Measurements from ENCODE around the gene EIF4G3. TPM values are rescaled to one million over a fixed set of nuclear protein-coding genes. Genes with fewer than 3 reads are reported as not detected.

EIF4G3 gene
- total and polyA plus RNA-seq, 2 donors (not counting 1 experiment from before 2014, with no cell fraction given) = 33.6 to 76.0 TPM

DNA sequence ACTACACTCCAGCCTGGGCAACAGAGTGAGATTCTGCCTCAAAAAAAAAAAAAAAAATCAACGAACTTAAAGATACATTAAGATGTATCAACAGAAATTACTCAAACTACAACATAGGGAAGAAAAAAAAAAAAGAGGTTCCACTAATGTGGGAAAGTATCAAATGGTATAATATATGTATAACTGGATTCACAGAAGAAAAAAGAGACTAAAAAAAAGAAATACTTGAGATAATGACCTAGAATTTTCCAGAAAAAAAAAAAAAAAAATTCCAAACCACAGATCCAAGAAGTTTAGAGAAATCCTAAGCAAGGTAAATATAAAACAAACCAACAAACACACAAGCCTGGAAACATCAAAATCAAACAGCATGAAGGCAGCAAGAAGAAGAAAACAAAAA is 45.5 kb downstream of the EIF4G3 start:
- CTCF ChIA-PET = no interaction called here
- H3K27ac Mint-ChIP-seq = no peak overlapping the region
- POLR2A ChIA-PET = no interaction called here

DNA sequence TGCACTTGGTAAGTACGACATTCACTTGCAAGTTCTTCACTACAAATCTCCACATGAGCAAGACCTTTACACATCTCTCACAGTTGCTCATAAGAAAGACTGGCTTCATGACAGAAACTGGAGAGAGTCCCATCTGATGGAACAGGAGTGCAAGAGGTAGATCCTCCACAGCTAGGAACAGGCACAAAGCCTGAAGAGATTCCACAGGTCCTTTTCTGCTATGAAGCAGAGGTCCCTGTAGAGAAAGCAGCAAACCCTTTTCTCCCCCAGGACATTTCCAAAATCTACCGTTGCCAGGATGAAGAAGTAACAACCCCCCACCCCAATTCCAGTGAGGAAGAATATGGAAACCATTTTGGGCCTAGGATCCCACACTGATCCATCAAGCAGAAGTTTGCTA is 47.3 kb downstream of the EIF4G3 start:
- Mint-ChIP-seq H3K27me3 (no peaks in the 10 kb centered on the region), H3K4me3 (no peak overlapping the region), H3K4me1 (peaks cover 3% of the 10 kb centered on the region), H3K27ac (no peak overlapping the region), H3K9me3 (ENCODE audit: insufficient read depth) (peaks cover 4% of the 10 kb centered on the region)
- Histone ChIP-seq H3K27ac (ENCODE audit: low read length in 2 of 2) (no peak overlapping the region), H4K20me1 (ENCODE audit: control insufficient read depth, insufficient read depth, low read length, poor library complexity, severe bottlenecking) (peaks cover 6% of the 10 kb centered on the region), H2AFZ (ENCODE audit: insufficient read depth, low read depth, low read length, poor library complexity, severe bottlenecking) (no peak overlapping the region), H3K9me3 (ENCODE audit: control extremely low read depth in 1 of 3, control insufficient read depth in 2 of 3, insufficient read depth in 1 of 3, low read length in 2 of 3) (no peaks in the 10 kb centered on the region), H3K79me2 (ENCODE audit: control insufficient read depth, insufficient read depth, low read length) (peaks cover 25% of the 10 kb centered on the region), H3K4me1 (ENCODE audit: control insufficient read depth in 2 of 2, insufficient read depth in 2 of 2, low read length in 2 of 2) (no peaks in the 10 kb centered on the region), H3K36me3 (replicated peaks in 1 of 2; ENCODE audit: control extremely low read depth in 1 of 2, control insufficient read depth in 1 of 2, extremely low read depth in 1 of 2, insufficient read depth in 2 of 2, low read length in 1 of 2) (peaks cover 9 to 19% of the 10 kb centered on the region in 2 experiments), H3K4me3 (ENCODE audit: control extremely low read depth in 1 of 5, extremely low read depth in 1 of 5, insufficient read depth in 1 of 5, low read depth in 2 of 5, low read length in 4 of 5) (no peak overlapping the region), H3K9ac (ENCODE audit: low read length) (no peak overlapping the region), H3K27me3 (replicated peaks in 1 of 4; ENCODE audit: control extremely low read depth in 1 of 4, control insufficient read depth in 3 of 4, insufficient read depth in 4 of 4, low read length in 3 of 4) (no peaks in the 10 kb centered on the region), H3K4me2 (replicated peaks; ENCODE audit: low read depth, low read length, poor library complexity, severe bottlenecking) (no peak overlapping the region)
- CTCF ChIA-PET = no interaction called here
- WGBS (ENCODE audit: insufficient coverage) = no CpG with 5 or more reads among the region's 2 CpGs
- POLR2A ChIA-PET = no interaction called here
- no peak for DNase-seq
- intact Hi-C loops (cut with micrococcal nuclease) = no loop called here
- no peak for ATAC-seq (ENCODE audit: low read depth)
- TF ChIP-seq, protein P1, sequence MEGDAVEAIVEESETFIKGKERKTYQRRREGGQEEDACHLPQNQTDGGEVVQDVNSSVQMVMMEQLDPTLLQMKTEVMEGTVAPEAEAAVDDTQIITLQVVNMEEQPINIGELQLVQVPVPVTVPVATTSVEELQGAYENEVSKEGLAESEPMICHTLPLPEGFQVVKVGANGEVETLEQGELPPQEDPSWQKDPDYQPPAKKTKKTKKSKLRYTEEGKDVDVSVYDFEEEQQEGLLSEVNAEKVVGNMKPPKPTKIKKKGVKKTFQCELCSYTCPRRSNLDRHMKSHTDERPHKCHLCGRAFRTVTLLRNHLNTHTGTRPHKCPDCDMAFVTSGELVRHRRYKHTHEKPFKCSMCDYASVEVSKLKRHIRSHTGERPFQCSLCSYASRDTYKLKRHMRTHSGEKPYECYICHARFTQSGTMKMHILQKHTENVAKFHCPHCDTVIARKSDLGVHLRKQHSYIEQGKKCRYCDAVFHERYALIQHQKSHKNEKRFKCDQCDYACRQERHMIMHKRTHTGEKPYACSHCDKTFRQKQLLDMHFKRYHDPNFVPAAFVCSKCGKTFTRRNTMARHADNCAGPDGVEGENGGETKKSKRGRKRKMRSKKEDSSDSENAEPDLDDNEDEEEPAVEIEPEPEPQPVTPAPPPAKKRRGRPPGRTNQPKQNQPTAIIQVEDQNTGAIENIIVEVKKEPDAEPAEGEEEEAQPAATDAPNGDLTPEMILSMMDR (IDR thresholded peaks at IDR 0.05) = no peak
- no peak for TF ChIP-seq EZH2 (IDR thresholded peaks at IDR 0.05; ENCODE audit: borderline replicate concordance, insufficient read depth, low read depth, low read length, poor library complexity, severe bottlenecking)

More for the DNA sequence above, 45.5 kb downstream of the EIF4G3 start:
- Mint-ChIP-seq H3K9me3 (ENCODE audit: insufficient read depth) (peaks cover 4% of the 10 kb centered on the region), H3K4me1 (no peaks in the 10 kb centered on the region), H3K27me3 (no peaks in the 10 kb centered on the region), H3K4me3 (no peak overlapping the region)
- no peak overlapping the region for H3K9ac ChIP-seq (ENCODE audit: low read length)
- H3K4me2 ChIP-seq (replicated peaks; ENCODE audit: low read depth, low read length, poor library complexity, severe bottlenecking) = no peak overlapping the region
- intact Hi-C loops (cut with micrococcal nuclease) = no loop called here
- ATAC-seq (ENCODE audit: low read depth) = no peak
- TF ChIP-seq, protein P1 (IDR thresholded peaks at IDR 0.05) = no peak
- TF ChIP-seq EZH2 (IDR thresholded peaks at IDR 0.05; ENCODE audit: borderline replicate concordance, insufficient read depth, low read depth, low read length, poor library complexity, severe bottlenecking) = no peak
- peaks cover 6% of the 10 kb centered on the region for H4K20me1 ChIP-seq (ENCODE audit: control insufficient read depth, insufficient read depth, low read length, poor library complexity, severe bottlenecking)
- H3K27ac ChIP-seq (ENCODE audit: low read length in 2 of 2) = no peak overlapping the region
- H3K4me1 ChIP-seq (ENCODE audit: control insufficient read depth in 2 of 2, insufficient read depth in 2 of 2, low read length in 2 of 2) = no peaks in the 10 kb centered on the region
- H2AFZ ChIP-seq (ENCODE audit: insufficient read depth, low read depth, low read length, poor library complexity, severe bottlenecking) = no peak overlapping the region
- H3K27me3 ChIP-seq (replicated peaks in 1 of 4; ENCODE audit: control extremely low read depth in 1 of 4, control insufficient read depth in 3 of 4, insufficient read depth in 4 of 4, low read length in 3 of 4) = no peaks in the 10 kb centered on the region
- WGBS (ENCODE audit: insufficient coverage) = no CpG with 5 or more reads among the region's 1 CpG
- peaks cover 43% of the 10 kb centered on the region for H3K79me2 ChIP-seq (ENCODE audit: control insufficient read depth, insufficient read depth, low read length)
- no peak for DNase-seq
- H3K4me3 ChIP-seq (ENCODE audit: control extremely low read depth in 1 of 5, extremely low read depth in 1 of 5, insufficient read depth in 1 of 5, low read depth in 2 of 5, low read length in 4 of 5) = no peak overlapping the region
- H3K36me3 ChIP-seq (replicated peaks in 1 of 2; ENCODE audit: control extremely low read depth in 1 of 2, control insufficient read depth in 1 of 2, extremely low read depth in 1 of 2, insufficient read depth in 2 of 2, low read length in 1 of 2) = peaks cover 9 to 22% of the 10 kb centered on the region in 2 experiments
- no peaks in the 10 kb centered on the region for H3K9me3 ChIP-seq (ENCODE audit: control extremely low read depth in 1 of 3, control insufficient read depth in 2 of 3, insufficient read depth in 1 of 3, low read length in 2 of 3)
